GM18505 (cell line): ENCODE data around the gene GALNT7.
A peak's percentile ranks its signal among the peaks of the same experiment; 100 is the strongest.
"Not testable (repeated sequence)": the region's sequence is repeated elsewhere in the genome, so short reads cannot be mapped to it uniquely, and the experiment has no call there.

Experiments used
- ATAC-seq: cut with Tn5 transposase; IDR thresholded peaks from one replicate; pipeline ENCODE4 v1.9.1; 2021; ENCODE audit not compliant: unreplicated experiment
- POLR2A ChIP-seq: IDR thresholded peaks from 4 replicates; pipeline ENCODE4 v1.6.1; 2011; ENCODE audit warnings: borderline replicate concordance; ENCODE audit not compliant: insufficient read depth, insufficient read length; ENCODE audit errors: extremely low read depth

Gene GALNT7

DNA sequence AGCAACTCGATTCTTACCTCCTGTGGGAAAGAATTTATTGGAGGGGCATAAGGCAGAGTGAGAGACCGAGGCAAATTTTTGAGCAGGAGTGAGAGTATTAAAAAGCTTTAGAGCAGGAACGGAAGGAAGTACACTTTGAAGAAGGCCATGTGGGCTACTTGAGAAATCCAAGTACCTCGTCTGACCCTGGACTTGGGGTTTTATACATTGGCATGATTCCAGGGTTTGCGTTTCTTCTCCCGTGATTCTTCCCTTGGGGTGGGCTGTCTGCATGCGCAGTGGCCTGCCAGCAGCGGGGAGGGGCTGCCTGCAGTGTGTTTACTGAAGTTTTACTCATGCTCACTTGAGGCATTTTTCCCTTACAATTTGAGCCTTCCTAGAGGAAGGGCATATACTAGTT is 3.4 kb downstream of the GALNT7 start:
- TF ChIP-seq POLR2A = no peak
- ATAC-seq = no peak

DNA sequence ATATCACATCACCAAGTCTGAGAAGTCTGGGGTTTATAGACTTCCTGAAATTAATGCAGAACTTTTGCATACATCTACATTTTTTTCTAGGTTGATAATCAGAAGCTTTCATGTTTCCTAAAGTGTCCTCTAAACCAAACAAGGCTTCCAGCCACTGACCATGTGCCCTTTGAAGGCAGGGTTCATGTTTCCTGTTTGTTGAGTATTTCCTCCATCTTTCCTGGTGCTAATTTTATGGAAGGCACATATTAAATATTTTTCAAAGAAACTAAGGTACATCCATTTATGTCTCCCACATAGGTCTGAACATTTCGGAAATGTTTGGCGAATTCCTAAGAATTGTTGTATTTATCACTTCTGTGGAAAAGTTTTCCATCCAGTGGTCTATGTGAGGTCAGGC is 5.6 kb downstream of the GALNT7 start:
- no peak for TF ChIP-seq POLR2A

DNA sequence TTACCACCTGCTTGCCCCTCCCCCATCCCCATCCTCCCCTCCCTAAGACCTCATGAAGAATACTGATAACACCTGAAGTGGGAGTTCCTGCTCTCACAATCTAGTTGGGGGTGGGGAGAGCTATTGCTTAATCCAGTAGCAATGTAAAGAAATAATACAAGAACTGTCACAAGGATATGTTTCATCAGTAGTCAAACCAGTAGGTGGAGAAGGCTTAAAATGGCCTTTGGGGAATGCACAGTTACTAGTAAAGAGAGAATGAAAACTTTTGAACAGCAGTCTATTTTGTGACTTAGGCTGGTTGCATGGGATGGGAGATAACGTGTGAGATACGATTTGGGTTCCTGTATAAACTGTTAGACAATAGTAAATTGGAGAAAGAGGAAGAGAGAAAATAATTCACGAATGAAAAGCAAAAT is 6.0 kb downstream of the GALNT7 start:
- TF ChIP-seq POLR2A = no peak
- no peak for ATAC-seq

More for the DNA sequence above, 5.6 kb downstream of the GALNT7 start:
- ATAC-seq = no peak

DNA sequence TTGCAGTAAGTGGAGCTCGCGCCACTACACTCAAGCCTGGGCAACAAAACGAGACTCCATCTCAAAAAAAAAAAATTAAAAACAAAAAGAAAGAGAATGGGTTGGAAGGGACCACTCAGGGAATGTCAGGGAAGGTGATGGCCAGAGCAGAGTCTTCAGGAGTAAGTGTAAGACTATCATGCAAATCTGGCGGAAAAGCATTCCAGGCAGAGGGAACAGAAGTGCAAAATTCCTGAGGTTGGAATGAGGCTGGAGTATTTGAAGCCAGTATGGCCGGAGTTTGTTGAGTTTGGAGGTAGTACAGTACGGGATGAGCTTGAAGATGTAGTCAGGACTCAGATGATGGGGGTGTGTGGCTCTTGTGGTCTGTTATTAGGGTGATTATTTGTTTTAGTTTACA is 7.4 kb downstream of the GALNT7 start:
- ATAC-seq = no peak
- no peak for TF ChIP-seq POLR2A

DNA sequence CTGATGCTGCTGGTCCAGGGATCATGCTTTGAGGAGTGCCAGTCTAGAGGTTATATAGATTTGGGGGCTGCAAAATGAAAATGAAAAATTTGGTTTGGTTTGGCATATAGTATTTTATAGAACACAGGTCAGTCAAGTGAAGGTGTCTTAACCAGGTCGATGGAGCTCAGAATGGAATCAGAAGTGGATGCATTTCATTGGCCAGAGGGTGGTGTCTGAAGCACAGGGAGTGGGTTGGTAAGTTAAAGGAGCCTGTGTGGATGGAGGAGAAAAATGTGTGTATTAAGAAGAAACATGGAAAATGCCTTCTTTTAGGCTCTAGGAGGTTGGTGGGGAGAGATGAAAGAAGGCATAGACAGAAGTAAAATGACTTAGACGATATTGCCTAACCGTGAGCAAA is 8.6 kb downstream of the GALNT7 start:
- ATAC-seq = no peak
- TF ChIP-seq POLR2A = no peak

DNA sequence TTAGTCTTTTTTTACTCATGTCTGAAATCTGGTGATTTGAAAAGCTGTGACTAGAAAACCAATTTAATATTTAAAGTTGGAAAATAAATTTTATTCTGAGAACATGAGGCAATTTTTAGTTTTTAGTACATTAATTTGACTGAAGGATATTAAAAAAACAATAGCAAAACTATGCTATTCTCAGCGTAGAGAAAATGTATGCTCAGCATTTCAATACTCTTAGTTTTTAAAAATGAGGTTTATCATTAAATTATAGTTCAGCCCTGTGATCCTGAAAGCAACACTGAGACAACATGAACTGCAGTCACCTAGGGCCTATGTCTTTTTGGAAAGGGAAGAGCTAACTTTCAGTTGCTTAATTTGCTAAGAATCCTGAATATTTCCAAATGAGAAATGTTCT is 9.5 kb downstream of the GALNT7 start:
- no peak for TF ChIP-seq POLR2A
- no peak for ATAC-seq

DNA sequence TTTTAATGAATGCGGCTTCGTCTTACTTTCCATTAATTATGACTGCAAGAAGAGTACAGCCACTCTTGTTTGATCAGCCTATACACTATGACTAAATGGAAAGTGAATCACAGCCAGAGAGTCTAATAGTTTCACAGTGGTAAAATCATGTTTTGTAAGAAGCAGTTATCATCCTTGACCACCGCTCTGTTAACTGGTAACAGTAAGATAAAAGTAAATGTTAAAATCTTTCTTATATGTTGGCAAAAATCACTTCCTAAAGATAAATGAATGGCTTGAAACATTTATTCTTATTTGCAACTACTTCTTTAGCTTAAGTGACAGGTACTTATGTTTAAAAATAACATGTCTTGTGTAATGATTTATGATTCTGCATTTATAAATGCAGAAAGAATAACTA is 13.2 kb downstream of the GALNT7 start:
- no peak for TF ChIP-seq POLR2A
- ATAC-seq = peak; percentile 40

DNA sequence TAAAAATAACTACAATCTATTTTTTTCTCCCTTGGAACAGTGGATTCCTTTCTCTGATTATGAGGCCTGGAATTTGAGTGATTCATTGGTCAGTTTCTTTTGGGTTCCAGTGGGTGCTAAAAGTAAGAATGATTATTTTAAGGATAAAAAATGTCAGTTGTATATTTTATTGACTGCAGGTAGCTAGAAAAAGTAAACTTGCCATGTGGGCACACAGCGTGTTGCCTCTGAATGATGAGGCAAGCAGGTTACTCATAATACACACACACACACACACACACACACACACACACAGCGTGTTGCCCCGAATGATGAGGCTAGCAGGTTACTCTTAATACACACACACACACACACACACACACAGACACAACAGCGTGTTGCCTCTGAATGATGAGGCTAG is 13.8 kb downstream of the GALNT7 start:
- no peak for ATAC-seq
- no peak for TF ChIP-seq POLR2A

DNA sequence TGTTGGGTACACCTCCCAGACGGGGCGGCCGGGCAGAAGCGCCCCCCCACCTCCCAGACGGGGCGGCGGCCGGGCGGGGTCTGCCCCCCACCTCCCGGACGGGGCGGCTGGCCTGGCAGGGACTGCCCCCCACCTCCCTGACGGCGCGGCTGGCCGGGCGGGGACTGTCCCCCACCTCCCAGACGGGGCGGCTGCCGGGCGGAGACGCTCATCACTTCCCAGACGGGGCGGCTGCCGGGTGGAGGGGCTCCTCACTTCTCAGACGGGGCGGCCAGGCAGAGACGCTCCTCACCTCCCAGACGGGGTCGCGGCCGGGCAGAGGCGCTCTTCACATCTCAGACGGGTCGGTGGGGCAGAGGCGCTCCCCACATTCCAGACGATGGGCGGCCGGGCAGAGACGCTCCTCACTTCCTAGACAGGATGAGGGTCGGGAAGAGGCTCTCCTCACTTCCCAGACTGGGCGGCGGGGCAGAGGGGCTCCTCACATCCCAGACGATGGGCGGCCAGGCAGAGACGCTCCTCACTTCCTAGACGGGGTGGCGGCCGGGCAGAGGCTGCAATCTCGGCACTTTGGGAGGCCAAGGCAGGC is 15.1 kb downstream of the GALNT7 start:
- not testable (repeated sequence) for ATAC-seq

DNA sequence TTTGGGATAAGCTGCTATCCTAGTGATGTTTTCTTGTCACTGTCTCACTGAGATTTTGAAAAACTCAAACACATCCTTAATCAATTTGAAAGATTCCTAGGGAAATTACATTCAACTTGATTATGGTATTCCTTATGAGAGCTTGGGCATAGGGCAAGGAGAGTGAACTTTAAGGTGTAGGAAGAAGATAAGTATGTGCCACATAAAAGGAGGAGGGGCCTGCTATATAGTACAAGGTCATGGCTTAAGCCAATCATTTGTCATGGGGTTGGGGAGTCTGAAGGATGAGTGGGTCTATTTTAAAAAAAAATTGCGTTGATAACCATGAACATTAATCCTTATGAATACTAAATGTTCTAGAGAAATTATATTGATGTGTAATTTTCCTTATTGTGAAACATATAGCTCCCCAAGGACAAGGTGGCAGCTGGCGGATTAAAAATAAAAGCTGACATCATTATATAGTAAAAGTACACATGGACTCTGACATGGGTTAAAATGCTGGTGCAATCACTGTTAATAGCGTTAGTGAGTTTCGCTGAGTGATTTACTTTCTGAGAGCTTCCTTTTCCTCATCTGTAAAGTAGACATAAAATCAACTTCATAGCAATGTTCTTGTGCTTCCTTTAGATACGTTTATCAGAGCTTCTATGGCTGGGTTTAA is 17.4 kb downstream of the GALNT7 start:
- ATAC-seq = peak; percentile 49
- TF ChIP-seq POLR2A = no peak

DNA sequence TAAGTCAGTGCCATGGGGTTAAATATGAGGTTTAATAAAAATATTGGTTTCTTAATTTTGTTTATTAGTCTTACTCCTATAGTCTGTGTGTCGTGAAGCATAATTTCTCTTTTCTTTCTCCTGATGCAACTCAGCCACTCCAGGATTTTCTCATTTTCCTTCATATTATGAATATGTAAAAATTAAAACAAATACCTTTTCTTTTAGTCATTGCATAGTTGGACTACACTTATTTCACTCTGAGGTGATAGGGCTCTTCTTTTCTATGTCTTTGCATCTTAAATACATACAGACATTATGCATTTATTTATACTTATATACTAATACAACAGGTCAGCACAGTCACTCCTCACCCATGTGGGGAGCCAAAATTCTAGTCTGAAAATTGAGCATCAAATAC is 19.1 kb downstream of the GALNT7 start:
- TF ChIP-seq POLR2A = no peak
- no peak for ATAC-seq

DNA sequence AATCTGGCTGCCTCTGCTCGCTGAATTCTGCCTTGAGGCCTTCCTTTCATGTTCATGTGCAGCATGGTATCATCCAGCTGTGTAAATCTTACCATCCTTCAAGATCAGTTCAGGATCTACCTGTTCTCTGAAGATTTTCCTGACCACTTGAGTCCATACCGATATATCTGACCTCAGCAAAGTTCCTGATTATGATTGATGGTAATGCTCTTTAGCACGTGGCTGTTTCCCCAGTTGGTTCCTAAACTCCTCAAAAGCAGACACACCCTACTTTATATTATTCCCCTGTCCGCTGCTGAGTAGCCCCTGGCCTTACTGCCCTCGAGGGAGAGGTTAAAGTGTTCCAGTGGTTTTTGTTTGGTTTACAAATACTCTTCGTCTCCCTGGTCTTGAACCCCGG is 20.0 kb downstream of the GALNT7 start:
- TF ChIP-seq POLR2A = no peak
- no peak for ATAC-seq

DNA sequence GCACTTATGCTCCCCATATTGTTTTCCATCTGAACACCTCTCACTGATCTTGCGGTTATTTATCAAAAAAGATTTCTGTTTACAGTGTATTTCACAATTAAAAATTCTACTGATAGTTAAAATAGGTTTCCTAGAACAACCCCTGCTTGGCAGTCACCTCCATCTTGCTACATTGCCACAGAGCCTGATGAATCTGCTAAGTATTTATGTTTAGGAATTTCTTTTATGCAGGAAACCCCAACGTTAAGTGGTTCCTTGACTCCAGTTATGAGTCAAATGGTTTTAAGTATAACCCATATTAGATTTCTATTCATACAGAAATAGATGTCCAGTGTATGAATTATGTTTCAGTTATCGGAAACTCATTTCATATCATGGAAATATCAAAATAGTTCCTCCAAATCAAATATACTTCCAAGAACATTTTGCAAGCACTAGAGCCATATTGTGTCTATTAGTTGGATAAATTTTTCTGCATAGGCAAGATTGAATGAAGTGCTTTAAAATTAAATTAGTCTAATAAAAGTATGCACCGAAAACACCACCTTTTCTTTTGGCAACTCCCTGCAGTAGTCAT is 20.6 kb downstream of the GALNT7 start:
- no peak for ATAC-seq
- TF ChIP-seq POLR2A = no peak

DNA sequence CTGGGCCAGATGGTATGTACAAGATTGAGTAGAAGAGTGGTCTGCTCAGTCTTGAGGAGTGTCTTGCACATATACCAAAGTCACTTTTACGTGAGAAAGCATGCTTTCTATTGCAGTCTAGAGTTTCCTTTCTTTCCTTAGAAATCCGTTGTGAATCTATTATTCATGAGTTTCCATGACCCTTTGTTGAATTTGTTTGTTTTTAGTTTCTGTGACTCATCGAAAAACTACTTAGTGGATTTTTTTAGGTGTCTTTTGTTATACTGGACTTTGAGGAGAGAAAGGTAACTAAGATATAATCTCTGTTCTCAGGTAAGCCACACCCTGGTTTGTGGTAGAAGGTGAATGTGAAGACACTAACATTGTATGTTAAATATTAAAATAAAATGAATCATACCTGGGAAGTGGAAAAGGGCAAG is 23.0 kb downstream of the GALNT7 start:
- ATAC-seq = no peak
- no peak for TF ChIP-seq POLR2A

DNA sequence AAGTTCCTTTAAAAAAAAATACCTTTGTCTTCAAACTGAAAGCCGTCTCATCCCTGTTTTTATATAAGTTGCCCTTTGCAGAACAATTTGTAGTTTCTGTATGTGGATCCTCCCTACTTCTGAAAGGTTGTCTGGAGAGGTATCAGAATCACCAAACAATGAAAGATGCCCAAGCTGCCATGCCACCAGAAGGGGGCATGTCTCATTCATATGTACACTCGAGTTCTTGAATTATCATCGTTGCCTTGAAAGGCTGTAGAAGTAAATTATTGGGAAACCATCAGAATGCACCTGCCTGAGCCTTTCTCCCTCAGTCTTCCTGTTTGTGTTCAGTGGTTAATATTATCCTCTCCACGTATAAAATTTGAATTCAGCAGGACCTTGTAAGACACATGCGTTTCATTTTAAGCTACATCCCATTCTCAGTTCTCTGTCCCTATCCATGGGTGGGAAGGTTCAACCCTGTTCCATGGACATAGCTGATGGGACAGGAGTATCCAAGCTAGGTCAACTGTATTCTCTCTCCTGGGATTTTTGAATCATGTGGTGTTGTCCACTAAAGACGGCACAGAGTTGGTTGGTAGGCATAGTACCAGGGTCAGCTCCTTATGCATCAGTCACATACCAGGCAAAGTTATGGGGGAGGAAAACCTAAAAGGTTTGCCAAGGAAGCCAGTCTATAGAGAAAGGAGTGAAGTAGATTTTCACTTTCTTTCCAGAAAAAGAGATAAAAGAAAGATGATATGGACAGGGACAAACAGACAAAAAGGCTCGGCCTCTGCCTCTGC is 24.0 kb downstream of the GALNT7 start:
- no peak for TF ChIP-seq POLR2A
- no peak for ATAC-seq

DNA sequence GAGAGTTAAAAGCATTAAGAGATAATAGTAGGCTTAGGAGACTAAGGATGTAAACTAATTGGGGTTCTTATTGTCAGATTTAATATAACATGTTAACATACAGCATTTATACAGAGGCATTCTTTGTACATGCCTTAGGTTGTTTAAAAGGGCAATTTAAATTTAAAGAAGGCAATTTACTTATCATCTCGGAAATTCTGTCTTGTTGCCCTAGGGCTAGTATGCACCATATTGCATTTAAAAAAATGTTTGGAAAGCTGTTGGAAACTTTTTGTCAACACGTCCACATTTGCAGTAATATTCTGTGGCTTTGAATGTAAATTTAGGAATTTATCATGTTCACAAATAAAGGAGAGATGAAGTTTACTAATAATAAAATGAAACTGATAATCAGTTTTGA is 25.5 kb downstream of the GALNT7 start:
- no peak for ATAC-seq
- no peak for TF ChIP-seq POLR2A
